ENCODE measurements around the gene TMEM50A. TPM values are rescaled to one million over a fixed set of nuclear protein-coding genes. Genes with fewer than 3 reads are reported as not detected.
A peak's percentile ranks its signal among the peaks of the same experiment; 100 is the strongest.
"Not testable (repeated sequence)": the region's sequence is repeated elsewhere in the genome, so short reads cannot be mapped to it uniquely, and the experiment has no call there.

The TMEM50A gene
- total and polyA plus RNA-seq, 2 donors (not counting 1 experiment from before 2014, with no cell fraction given), result 141 to 186 TPM

DNA sequence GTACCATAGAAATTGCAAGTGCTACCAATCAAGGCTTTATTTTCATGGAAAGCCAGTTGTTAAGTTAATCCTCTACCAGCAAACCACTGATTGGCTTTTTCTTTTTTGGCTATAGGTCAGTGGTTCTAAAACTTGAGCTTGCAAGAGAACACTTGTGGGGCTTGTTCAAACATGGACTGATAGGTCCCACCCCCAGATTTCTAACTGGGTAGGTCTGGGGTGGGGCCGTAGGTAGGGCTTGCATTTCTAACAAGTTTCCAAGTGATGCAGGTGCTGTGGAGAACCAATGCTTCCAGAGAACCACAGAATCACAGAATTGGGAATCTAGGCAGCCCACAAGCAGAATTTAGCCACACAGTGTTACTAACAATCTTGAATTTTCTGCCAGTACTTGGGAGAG, 45.7 kb downstream of the TMEM50A start:
- not testable (repeated sequence) for H3K36me3 ChIP-seq (ENCODE audit: control insufficient read depth, insufficient read depth, low read length); H3K9me3 ChIP-seq (ENCODE audit: control insufficient read depth, insufficient read depth, low read depth, low read length); H4K20me1 ChIP-seq (ENCODE audit: control insufficient read depth, extremely low read depth, insufficient read depth, low read length); DNase-seq (ENCODE audit: low read depth in 2 of 2); H3K9ac ChIP-seq (ENCODE audit: insufficient read depth, low read length); H2AFZ ChIP-seq (ENCODE audit: low read length); H3K27ac ChIP-seq (ENCODE audit: insufficient read depth, low read length); H3K79me2 ChIP-seq (ENCODE audit: control insufficient read depth, insufficient read depth, low read length); H3K4me1 ChIP-seq (ENCODE audit: control insufficient read depth, extremely low read depth, insufficient read depth, low read length); H3K4me3 ChIP-seq (replicated peaks in 1 of 4; ENCODE audit: control extremely low read depth in 1 of 4, insufficient read depth in 1 of 4, low read depth in 3 of 4, low read length in 4 of 4); H3K27me3 ChIP-seq (ENCODE audit: control insufficient read depth, insufficient read depth, low read length); H3K4me2 ChIP-seq (ENCODE audit: extremely low read depth, insufficient read depth, low read length)

DNA sequence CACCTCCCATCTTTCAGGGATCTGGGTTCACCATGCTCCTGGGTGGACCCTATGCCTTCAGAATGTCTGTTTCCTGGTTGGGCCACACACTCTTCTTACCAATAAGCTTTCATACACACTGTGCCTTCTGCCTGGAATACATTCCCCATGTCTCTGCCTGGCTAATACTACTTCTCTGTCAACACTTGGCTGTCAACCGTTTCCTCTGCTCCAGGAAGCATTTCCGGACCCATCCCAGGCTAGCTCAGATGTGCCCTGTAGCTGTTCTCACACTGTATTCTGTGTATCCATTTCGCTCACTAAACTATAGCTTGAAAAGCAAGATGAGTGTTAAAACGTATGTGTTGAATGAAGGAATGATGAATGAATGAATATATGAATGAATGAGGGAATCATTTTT, 49.0 kb downstream of the TMEM50A start:
- not testable (repeated sequence) for H3K4me2 ChIP-seq (ENCODE audit: extremely low read depth, insufficient read depth, low read length); H4K20me1 ChIP-seq (ENCODE audit: control insufficient read depth, extremely low read depth, insufficient read depth, low read length); H3K27me3 ChIP-seq (ENCODE audit: control insufficient read depth, insufficient read depth, low read length); H3K4me3 ChIP-seq (replicated peaks in 1 of 4; ENCODE audit: control extremely low read depth in 1 of 4, insufficient read depth in 1 of 4, low read depth in 3 of 4, low read length in 4 of 4); H3K27ac ChIP-seq (ENCODE audit: insufficient read depth, low read length); H2AFZ ChIP-seq (ENCODE audit: low read length); H3K79me2 ChIP-seq (ENCODE audit: control insufficient read depth, insufficient read depth, low read length); H3K9ac ChIP-seq (ENCODE audit: insufficient read depth, low read length); DNase-seq (ENCODE audit: low read depth in 2 of 2); H3K9me3 ChIP-seq (ENCODE audit: control insufficient read depth, insufficient read depth, low read depth, low read length); H3K4me1 ChIP-seq (ENCODE audit: control insufficient read depth, extremely low read depth, insufficient read depth, low read length); H3K36me3 ChIP-seq (ENCODE audit: control insufficient read depth, insufficient read depth, low read length)

DNA sequence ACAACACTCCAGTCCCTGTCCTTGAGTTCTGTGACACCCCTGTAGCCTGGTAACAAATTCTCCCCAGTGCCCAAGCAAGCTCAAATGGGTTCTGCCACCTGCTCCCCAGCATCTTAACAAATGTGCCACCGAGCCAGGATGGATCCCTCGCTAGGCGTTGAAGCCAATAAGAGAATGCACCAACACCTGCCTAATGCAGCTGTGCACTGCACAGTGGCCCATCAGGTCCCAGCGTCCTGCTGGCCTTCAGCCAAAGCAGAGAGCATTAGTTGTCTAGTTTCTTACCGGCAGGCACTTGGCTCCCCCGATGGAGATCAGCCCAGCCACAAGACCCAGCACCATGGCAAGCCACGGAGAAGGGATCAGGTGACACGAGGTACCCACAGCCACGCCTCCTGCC, 50.6 kb downstream of the TMEM50A start:
- H3K79me2 ChIP-seq (ENCODE audit: control insufficient read depth, insufficient read depth, low read length); H3K27ac ChIP-seq (ENCODE audit: insufficient read depth, low read length); H3K27me3 ChIP-seq (ENCODE audit: control insufficient read depth, insufficient read depth, low read length); H2AFZ ChIP-seq (ENCODE audit: low read length); H3K4me3 ChIP-seq (replicated peaks in 1 of 4; ENCODE audit: control extremely low read depth in 1 of 4, insufficient read depth in 1 of 4, low read depth in 3 of 4, low read length in 4 of 4); H3K36me3 ChIP-seq (ENCODE audit: control insufficient read depth, insufficient read depth, low read length); H3K9me3 ChIP-seq (ENCODE audit: control insufficient read depth, insufficient read depth, low read depth, low read length); DNase-seq (ENCODE audit: low read depth in 2 of 2); H3K4me1 ChIP-seq (ENCODE audit: control insufficient read depth, extremely low read depth, insufficient read depth, low read length); H3K9ac ChIP-seq (ENCODE audit: insufficient read depth, low read length); H3K4me2 ChIP-seq (ENCODE audit: extremely low read depth, insufficient read depth, low read length); H4K20me1 ChIP-seq (ENCODE audit: control insufficient read depth, extremely low read depth, insufficient read depth, low read length): not testable (repeated sequence)

DNA sequence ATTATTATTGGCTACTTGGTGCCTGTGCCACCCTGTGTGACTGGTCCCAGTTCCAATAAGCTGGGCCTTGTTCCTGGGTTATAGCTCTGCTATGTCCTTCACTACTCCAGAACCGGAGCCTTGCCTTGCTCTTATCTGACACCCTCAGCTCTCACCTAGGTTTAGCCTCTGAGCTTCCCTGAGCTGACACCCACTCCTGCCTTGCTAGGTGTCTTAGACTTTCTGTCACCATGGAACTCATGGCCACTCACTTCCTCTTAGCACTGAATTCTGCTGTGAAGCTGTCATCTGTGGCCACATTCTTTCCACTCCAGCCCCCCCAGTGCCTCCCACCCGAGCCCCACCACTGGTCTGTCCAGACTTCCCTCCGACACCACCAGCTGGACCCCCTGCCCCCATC, 51.6 kb downstream of the TMEM50A start:
- not testable (repeated sequence) for H3K4me3 ChIP-seq (replicated peaks in 1 of 4; ENCODE audit: control extremely low read depth in 1 of 4, insufficient read depth in 1 of 4, low read depth in 3 of 4, low read length in 4 of 4); DNase-seq (ENCODE audit: low read depth in 2 of 2); H3K9ac ChIP-seq (ENCODE audit: insufficient read depth, low read length); H3K79me2 ChIP-seq (ENCODE audit: control insufficient read depth, insufficient read depth, low read length); H3K4me1 ChIP-seq (ENCODE audit: control insufficient read depth, extremely low read depth, insufficient read depth, low read length); H3K9me3 ChIP-seq (ENCODE audit: control insufficient read depth, insufficient read depth, low read depth, low read length); H3K27me3 ChIP-seq (ENCODE audit: control insufficient read depth, insufficient read depth, low read length); H3K4me2 ChIP-seq (ENCODE audit: extremely low read depth, insufficient read depth, low read length); H4K20me1 ChIP-seq (ENCODE audit: control insufficient read depth, extremely low read depth, insufficient read depth, low read length); H2AFZ ChIP-seq (ENCODE audit: low read length); H3K36me3 ChIP-seq (ENCODE audit: control insufficient read depth, insufficient read depth, low read length); H3K27ac ChIP-seq (ENCODE audit: insufficient read depth, low read length)

DNA sequence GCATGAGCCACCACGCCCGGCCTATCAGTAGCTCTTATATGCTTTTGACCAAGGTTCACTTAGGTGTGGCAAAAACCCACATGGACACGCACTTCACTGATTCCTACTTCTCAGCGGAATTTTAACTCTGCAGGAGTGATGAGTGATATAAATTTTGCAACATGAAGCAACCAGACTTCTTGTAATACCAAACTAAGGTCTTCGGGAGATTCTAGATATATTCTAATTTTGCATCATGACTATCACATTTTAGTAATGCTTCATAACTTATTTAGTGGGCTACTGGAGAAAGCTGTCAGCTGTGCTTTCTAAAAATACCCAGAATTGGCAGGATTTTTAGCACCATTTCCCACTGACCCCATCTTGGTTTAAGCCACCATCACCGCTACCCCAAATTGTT, 54.7 kb downstream of the TMEM50A start:
- Histone ChIP-seq H3K27ac (ENCODE audit: insufficient read depth, low read length) (no peak overlapping the region), H3K79me2 (ENCODE audit: control insufficient read depth, insufficient read depth, low read length) (no peaks in the 10 kb centered on the region), H3K27me3 (ENCODE audit: control insufficient read depth, insufficient read depth, low read length) (no peaks in the 10 kb centered on the region), H3K4me3 (replicated peaks in 1 of 4; ENCODE audit: control extremely low read depth in 1 of 4, insufficient read depth in 1 of 4, low read depth in 3 of 4, low read length in 4 of 4) (no peak overlapping the region), H3K9me3 (ENCODE audit: control insufficient read depth, insufficient read depth, low read depth, low read length) (no peaks in the 10 kb centered on the region), H3K4me1 (ENCODE audit: control insufficient read depth, extremely low read depth, insufficient read depth, low read length) (no peaks in the 10 kb centered on the region), H2AFZ (ENCODE audit: low read length) (no peak overlapping the region), H3K9ac (ENCODE audit: insufficient read depth, low read length) (no peak overlapping the region), H3K36me3 (ENCODE audit: control insufficient read depth, insufficient read depth, low read length) (no peaks in the 10 kb centered on the region), H4K20me1 (ENCODE audit: control insufficient read depth, extremely low read depth, insufficient read depth, low read length) (no peaks in the 10 kb centered on the region), H3K4me2 (ENCODE audit: extremely low read depth, insufficient read depth, low read length) (no peak overlapping the region)
- no peak for TF ChIP-seq EZH2 (IDR thresholded peaks at IDR 0.05; ENCODE audit: low read length, missing control alignments)
- DNase-seq (ENCODE audit: low read depth in 2 of 2), result no peak

DNA sequence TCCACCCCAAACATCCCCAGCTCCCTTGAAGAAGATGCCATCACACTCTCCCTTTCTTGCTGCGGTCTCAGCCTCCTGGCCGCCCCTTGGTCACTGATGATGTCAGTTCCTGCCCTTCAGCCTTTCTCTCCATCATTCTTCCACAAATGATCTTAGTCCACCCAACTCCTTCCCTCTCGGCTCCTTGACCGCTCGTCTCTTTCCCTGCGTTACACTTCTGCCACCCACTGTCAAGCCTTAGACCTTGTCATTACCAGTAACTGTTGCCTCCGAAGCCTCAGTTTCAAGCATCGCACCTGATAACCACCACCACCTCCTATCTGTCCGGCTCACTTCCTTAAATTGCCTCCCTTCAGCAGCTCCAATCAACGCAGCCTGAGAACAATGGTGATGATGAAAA, 59.4 kb downstream of the TMEM50A start:
- H3K79me2 ChIP-seq (ENCODE audit: control insufficient read depth, insufficient read depth, low read length); H3K27me3 ChIP-seq (ENCODE audit: control insufficient read depth, insufficient read depth, low read length); H3K36me3 ChIP-seq (ENCODE audit: control insufficient read depth, insufficient read depth, low read length); H3K27ac ChIP-seq (ENCODE audit: insufficient read depth, low read length); H2AFZ ChIP-seq (ENCODE audit: low read length); H3K4me3 ChIP-seq (replicated peaks in 1 of 4; ENCODE audit: control extremely low read depth in 1 of 4, insufficient read depth in 1 of 4, low read depth in 3 of 4, low read length in 4 of 4); H3K4me1 ChIP-seq (ENCODE audit: control insufficient read depth, extremely low read depth, insufficient read depth, low read length); H3K9me3 ChIP-seq (ENCODE audit: control insufficient read depth, insufficient read depth, low read depth, low read length); H4K20me1 ChIP-seq (ENCODE audit: control insufficient read depth, extremely low read depth, insufficient read depth, low read length); H3K4me2 ChIP-seq (ENCODE audit: extremely low read depth, insufficient read depth, low read length); H3K9ac ChIP-seq (ENCODE audit: insufficient read depth, low read length): not testable (repeated sequence)
- peak in 1 of 2 donors; percentile 3 for DNase-seq (ENCODE audit: low read depth in 2 of 2)

DNA sequence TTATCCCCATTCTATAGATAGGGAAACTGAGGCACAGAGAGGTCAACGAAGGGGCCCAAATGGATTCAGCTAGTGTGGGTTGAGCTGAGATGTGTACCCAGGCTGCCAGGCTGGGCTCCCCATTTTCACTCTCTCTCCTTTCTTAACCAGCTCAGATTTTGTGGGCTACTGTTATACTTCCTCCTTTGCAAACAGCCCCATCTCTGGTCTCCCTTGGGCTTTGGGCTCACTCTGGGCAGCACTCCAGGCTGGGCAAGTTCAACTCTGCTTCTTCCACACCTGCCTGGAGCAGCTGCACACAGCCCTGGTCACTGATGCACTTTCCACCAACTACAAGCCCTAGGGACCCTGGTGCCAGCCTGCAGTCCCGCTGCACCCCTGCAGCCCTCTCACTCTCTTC, 59.9 kb downstream of the TMEM50A start:
- H3K79me2 ChIP-seq (ENCODE audit: control insufficient read depth, insufficient read depth, low read length); H3K36me3 ChIP-seq (ENCODE audit: control insufficient read depth, insufficient read depth, low read length); H3K4me1 ChIP-seq (ENCODE audit: control insufficient read depth, extremely low read depth, insufficient read depth, low read length); H3K9ac ChIP-seq (ENCODE audit: insufficient read depth, low read length); H3K27me3 ChIP-seq (ENCODE audit: control insufficient read depth, insufficient read depth, low read length); H2AFZ ChIP-seq (ENCODE audit: low read length); H3K27ac ChIP-seq (ENCODE audit: insufficient read depth, low read length); H3K4me2 ChIP-seq (ENCODE audit: extremely low read depth, insufficient read depth, low read length); H3K9me3 ChIP-seq (ENCODE audit: control insufficient read depth, insufficient read depth, low read depth, low read length); DNase-seq (ENCODE audit: low read depth in 2 of 2); H4K20me1 ChIP-seq (ENCODE audit: control insufficient read depth, extremely low read depth, insufficient read depth, low read length); H3K4me3 ChIP-seq (replicated peaks in 1 of 4; ENCODE audit: control extremely low read depth in 1 of 4, insufficient read depth in 1 of 4, low read depth in 3 of 4, low read length in 4 of 4): not testable (repeated sequence)

All from fibroblast of lung (primary cell).